HUES6 (cell line): ENCODE results near the gene PRMT1.

Experiments
- H3K27ac ChIP-seq: 2 replicates; pipeline ENCODE4 v1.7.0; 2013; ENCODE audit warnings: low read depth, mild to moderate bottlenecking, low read length, inconsistent platforms
- H3K27me3 ChIP-seq: 2 replicates; pipeline ENCODE4 v1.6.1; 2013; ENCODE audit warnings: low read length; ENCODE audit not compliant: control insufficient read depth, insufficient read depth
- H3K36me3 ChIP-seq: 2 replicates; pipeline ENCODE4 v1.6.1; 2013; ENCODE audit warnings: low read length; ENCODE audit not compliant: control insufficient read depth, insufficient read depth
- H3K4me1 ChIP-seq: 2 replicates; pipeline ENCODE4 v1.6.1; 2013; ENCODE audit warnings: low read length; ENCODE audit not compliant: control insufficient read depth, insufficient read depth
- H3K4me3 ChIP-seq: 2 replicates; pipeline ENCODE4 v1.5.1; 2013; ENCODE audit warnings: low read depth, low read length
- H3K9ac ChIP-seq: one replicate; pipeline ENCODE4 v1.6.1; 2013; ENCODE audit warnings: mild to moderate bottlenecking, low read length
- H3K9me3 ChIP-seq: 2 replicates; pipeline ENCODE4 v1.6.1; 2013; ENCODE audit warnings: low read depth, low read length; ENCODE audit not compliant: control insufficient read depth, insufficient read depth

Gene PRMT1

DNA sequence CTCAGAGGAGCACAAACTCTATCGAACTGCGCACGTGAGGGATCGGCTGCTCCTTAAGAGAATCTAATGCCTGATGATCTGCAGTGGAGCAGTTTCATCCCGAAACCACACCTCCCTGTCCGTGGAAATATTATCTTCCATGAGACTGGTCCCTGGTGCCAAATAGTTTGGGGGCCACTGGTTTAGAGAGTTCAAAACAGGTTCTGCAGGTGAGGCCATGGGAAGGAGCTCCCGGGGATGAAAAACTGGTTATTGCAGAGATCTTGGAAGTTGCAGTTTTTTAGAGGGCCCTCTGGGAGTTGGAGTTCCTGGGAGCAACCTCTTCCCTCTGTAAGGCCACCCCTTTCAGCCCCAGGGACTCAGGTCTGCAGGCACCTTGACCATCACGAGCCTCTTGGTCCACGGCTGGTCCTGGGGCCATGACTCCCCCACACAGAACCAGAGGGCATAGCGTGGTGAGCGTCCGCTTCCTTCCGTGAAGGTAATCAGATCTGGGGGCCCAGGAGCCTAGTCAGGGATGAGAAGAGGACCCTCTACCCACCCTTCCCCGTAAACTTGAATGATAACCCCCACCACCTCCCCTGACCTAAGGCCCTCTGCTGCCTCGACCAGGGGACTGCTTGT lies 16.6 kb upstream of the PRMT1 start:
- H3K9me3 ChIP-seq: peaks cover 8% of the 10 kb centered on the region
- peaks cover 76% of the 10 kb centered on the region for H3K36me3 ChIP-seq
- H3K27ac ChIP-seq: no peak overlapping the region
- H3K4me3 ChIP-seq: no peak overlapping the region
- H3K4me1 ChIP-seq: peaks cover 11% of the 10 kb centered on the region
- H3K9ac ChIP-seq: no peak overlapping the region
- H3K27me3 ChIP-seq: no peaks in the 10 kb centered on the region

DNA sequence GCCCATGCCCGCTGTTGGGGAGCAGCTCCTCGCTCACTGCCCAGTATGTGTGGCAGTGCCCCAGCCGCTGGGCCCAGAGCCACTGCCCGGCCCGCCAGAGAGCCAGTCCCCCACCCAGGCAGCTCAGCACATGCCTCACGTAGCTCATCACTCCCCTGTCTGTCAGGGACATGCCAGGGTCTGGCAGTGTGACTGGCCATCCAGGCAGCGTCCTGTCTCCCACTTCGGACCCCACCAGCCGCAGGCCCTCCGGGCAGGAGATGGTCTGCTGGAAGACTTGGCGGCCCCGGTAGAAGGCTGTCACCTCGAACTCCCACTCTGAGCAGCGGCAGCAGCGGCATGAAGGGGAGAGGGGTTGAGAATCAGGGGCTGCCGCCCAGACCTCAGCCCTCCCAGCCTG lies 15.1 kb upstream of the PRMT1 start:
- Histone ChIP-seq H3K9ac (no peak overlapping the region), H3K4me1 (0 out of 2 replicates have a peak, but pooled peaks cover 2% of the 10 kb centered on the region), H3K9me3 (peaks cover 8% of the 10 kb centered on the region), H3K4me3 (no peak overlapping the region), H3K36me3 (peaks cover 61% of the 10 kb centered on the region), H3K27me3 (no peaks in the 10 kb centered on the region), H3K27ac (no peak overlapping the region)

DNA sequence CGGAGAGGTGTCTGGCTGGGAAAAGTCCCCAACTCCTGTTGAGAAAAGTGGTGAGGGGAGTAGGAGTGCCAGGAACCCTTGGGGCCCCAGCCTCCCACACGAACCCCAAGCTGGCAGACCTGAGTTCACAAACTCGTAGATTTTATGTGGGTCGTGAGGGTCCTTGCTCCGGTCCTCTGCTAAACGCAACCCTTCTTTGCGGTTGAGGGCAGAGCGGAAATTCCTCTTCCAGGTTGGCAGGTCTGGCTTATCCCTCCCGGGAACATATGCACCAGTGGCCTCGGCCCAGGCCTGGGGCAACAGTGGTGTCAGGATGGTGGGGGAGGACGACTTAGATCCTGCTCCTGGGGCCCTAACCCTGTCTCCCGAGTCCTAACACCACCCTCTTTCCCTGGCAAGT lies 13.8 kb upstream of the PRMT1 start:
- Histone ChIP-seq H3K4me3 (no peak overlapping the region), H3K27me3 (no peaks in the 10 kb centered on the region), H3K9ac (no peak overlapping the region), H3K36me3 (peaks cover 58% of the 10 kb centered on the region), H3K27ac (no peak overlapping the region), H3K9me3 (peaks cover 8% of the 10 kb centered on the region), H3K4me1 (0 out of 2 replicates have a peak, but pooled peaks cover 2% of the 10 kb centered on the region)

DNA sequence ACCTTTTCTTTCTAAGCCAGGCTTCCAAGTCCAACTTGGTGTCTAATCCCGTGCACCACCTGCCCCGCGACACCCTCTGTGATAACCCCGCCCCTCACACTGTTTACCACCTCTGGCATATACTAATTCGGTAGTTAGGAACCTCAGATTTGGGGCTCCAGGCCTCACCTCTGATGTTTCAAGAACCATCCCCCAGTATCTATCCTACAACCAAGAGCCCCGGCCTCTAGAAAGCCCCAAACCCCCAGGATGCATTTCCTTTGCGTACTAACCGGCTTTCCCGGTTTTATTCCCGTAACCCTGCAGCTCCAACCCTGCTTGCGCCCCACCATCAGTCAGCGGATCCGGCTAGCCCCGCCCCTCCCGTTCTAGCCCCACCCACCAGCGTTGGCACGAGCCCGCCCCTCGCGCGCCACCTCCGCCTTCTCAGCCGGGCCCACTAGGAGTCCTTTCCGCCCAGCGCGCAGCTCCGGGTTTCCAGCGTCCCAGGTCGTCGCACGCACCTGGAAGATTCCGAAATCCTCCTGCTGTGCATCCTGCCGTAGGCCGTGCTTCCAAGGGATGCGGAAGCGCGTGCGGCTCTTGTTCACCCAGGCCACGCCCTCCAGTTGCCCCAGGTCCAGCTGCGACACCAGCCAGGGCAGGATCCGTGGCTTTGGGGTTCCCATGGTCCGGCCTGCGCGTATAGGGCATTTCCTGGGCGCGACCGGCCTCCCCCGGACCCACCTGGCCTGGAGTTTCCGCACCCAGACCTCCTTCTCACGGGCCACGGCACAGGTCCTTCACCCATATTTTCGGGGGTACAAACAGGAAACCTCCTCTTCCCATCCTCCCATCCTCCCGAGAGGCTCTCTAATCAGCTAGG lies 12.7 kb upstream of the PRMT1 start:
- H3K9me3 ChIP-seq: peaks cover 8% of the 10 kb centered on the region
- peak overlapping the region; percentile 86 for H3K9ac ChIP-seq
- 0 out of 2 replicates have a peak, but pooled peaks cover 2% of the 10 kb centered on the region for H3K4me1 ChIP-seq
- peaks cover 53% of the 10 kb centered on the region for H3K36me3 ChIP-seq
- H3K4me3 ChIP-seq: peak overlapping the region; percentile 98
- 0 out of 2 replicates have a peak overlapping the region, but pooled peaks have one; percentile 11 for H3K27ac ChIP-seq
- no peaks in the 10 kb centered on the region for H3K27me3 ChIP-seq

DNA sequence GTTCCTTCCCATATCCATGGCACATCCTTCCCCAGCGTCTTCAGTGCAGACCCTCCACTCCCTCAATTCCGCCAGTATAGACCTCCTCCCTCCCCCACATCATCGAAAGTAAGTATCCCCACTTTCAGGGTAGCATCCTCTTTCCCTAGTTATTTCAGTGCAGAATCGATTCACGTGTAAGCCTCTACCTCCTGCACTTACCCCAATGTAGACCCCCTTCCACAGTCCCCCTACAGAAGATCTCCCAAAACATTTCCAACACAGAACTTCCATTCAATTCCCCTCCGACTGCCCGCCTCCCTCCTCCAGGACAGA lies 12.1 kb upstream of the PRMT1 start:
- H3K27me3 ChIP-seq: no peaks in the 10 kb centered on the region
- peaks cover 51% of the 10 kb centered on the region for H3K36me3 ChIP-seq
- H3K9me3 ChIP-seq: peaks cover 6% of the 10 kb centered on the region

DNA sequence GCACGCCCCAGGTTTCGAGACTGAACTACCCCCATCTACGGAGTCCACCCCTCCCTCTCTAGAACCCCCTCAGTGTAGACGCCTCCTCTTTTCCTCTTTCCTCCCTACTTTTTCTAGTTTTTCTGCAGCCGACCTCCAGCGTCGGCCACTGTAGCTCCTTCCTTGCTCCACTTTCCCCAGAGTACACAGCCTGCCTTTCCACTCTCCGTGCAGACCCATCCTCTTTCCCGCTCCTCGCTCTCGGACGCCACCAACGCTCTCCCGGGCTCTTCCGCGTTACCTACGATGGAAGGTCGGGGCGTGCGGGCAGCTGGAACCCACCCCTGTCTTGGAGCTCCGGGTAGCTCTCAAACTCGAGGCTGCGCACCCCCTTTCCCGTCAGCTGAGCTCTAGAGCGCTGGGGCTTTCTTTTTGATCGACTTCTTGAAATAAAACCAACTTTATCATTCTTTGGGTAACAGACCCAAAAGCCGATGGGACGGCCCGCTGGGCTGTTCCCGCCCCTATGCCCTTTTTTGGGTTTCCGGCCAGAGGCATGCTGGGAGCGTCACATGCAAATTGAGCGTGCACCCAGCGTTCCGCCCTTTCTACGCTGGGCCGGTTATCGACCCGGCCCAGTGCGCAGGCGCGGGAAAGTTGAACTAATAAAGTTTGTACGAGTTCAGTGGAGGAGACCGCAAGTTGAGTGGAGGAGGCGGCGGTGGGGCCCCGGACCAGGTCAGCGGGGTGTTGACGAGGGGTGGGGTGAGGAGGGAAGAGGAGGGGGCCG lies 11.5 kb upstream of the PRMT1 start, which contains the start of the genes BCL2L12 and IRF3:
Gene BCL2L12 (plus strand): TSS at position 583 of the 769 bp plus-strand sequence. CDS start 760 bp downstream, outside the sequence.
Gene IRF3 (minus strand): TSS at position 507 of the 769 bp plus-strand sequence. CDS start 1,019 bp downstream, outside the sequence.
- Histone ChIP-seq H3K36me3 (peaks cover 51% of the 10 kb centered on the region), H3K9ac (peak within 1 kb of the TSS; percentile 86), H3K27me3 (no peaks in the 10 kb centered on the region), H3K9me3 (peaks cover under 1% of the 10 kb centered on the region; the same call in 1 of the 2 replicates), H3K4me1 (0 out of 2 replicates have a peak, but pooled peaks cover 2% of the 10 kb centered on the region), H3K4me3 (peak within 1 kb of the TSS; percentile 98), H3K27ac (peak within 1 kb of the TSS; percentile 38; the same call in 1 of the 2 replicates)

More for the DNA sequence above, 12.1 kb upstream of the PRMT1 start:
- Histone ChIP-seq H3K27ac (peak overlapping the region; percentile 11; the same call in 1 of the 2 replicates), H3K9ac (peak overlapping the region; percentile 86), H3K4me3 (peak overlapping the region; percentile 98), H3K4me1 (0 out of 2 replicates have a peak, but pooled peaks cover 2% of the 10 kb centered on the region)

DNA sequence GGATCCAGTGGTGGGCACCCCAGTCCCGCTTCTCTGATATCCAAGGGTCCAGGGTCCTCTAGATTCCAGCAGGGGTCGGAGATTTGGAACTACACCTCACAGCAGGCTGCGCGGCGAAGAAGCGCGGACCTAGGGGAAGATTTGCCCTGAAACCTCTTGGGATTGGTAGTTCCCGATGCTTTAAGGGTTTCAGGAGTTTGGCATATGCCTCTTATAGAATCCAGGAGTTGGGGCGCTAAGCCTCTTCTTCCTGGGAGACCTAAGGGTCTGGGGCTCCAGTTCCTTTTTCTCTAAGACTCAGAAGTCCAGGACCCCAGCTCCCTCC lies 11.0 kb upstream of the PRMT1 start:
- H3K36me3 ChIP-seq: peaks cover 47% of the 10 kb centered on the region

DNA sequence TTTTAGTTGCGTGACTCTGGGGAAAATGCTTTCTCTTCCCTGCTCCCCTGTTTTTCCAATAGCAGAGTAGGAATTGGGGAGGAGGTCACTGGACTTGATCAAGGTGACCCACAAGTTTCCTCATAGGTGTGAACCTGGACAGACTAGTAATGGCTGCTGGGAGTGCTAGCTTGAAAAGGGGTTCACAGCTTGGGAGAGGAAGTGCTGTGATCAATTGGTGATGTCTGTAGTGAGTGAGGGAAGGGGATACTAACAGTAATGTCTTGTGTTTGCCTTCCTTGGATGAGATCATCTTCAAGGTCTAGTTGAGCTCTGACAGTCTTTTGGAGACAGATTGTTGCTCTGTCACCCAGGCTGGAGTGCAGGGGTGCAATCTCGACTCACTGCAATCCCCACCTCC lies 9.6 kb upstream of the PRMT1 start:
- no peak overlapping the region for H3K27ac ChIP-seq
- H3K9me3 ChIP-seq: no peaks in the 10 kb centered on the region
- H3K36me3 ChIP-seq: peaks cover 33% of the 10 kb centered on the region
- H3K27me3 ChIP-seq: no peaks in the 10 kb centered on the region
- no peak overlapping the region for H3K4me3 ChIP-seq
- H3K9ac ChIP-seq: no peak overlapping the region
- H3K4me1 ChIP-seq: peaks cover 10% of the 10 kb centered on the region

More for the DNA sequence above, 11.0 kb upstream of the PRMT1 start:
- H3K27ac ChIP-seq: no peak overlapping the region
- peak overlapping the region; percentile 62 for H3K9ac ChIP-seq
- peak overlapping the region; percentile 98 for H3K4me3 ChIP-seq
- no peaks in the 10 kb centered on the region for H3K27me3 ChIP-seq
- H3K4me1 ChIP-seq: 0 out of 2 replicates have a peak, but pooled peaks cover 2% of the 10 kb centered on the region
- H3K9me3 ChIP-seq: no peaks in the 10 kb centered on the region

DNA sequence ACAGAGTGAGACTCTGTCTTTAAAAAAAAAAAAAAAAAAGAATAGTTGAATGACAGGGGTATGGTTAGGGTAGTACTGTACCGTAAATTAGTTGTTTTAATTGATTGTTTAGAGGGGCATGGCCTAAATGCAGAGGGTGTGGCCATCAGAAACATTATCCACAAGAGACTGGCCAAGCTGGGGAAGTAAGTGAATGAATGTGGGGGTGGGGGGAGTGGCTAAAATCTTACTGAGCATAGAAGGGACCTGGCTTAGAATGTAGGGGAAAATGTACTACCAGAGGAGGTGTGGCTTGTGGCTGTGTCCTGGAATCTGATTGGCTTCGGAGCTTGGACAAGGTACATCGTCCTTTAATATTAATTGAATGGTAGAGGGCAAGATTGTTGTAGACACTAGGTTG lies 7.6 kb upstream of the PRMT1 start:
- Histone ChIP-seq H3K9me3 (no peaks in the 10 kb centered on the region), H3K9ac (no peak overlapping the region), H3K4me1 (peaks cover 7% of the 10 kb centered on the region), H3K27ac (no peak overlapping the region), H3K36me3 (peaks cover 34% of the 10 kb centered on the region), H3K27me3 (no peaks in the 10 kb centered on the region), H3K4me3 (no peak overlapping the region)

DNA sequence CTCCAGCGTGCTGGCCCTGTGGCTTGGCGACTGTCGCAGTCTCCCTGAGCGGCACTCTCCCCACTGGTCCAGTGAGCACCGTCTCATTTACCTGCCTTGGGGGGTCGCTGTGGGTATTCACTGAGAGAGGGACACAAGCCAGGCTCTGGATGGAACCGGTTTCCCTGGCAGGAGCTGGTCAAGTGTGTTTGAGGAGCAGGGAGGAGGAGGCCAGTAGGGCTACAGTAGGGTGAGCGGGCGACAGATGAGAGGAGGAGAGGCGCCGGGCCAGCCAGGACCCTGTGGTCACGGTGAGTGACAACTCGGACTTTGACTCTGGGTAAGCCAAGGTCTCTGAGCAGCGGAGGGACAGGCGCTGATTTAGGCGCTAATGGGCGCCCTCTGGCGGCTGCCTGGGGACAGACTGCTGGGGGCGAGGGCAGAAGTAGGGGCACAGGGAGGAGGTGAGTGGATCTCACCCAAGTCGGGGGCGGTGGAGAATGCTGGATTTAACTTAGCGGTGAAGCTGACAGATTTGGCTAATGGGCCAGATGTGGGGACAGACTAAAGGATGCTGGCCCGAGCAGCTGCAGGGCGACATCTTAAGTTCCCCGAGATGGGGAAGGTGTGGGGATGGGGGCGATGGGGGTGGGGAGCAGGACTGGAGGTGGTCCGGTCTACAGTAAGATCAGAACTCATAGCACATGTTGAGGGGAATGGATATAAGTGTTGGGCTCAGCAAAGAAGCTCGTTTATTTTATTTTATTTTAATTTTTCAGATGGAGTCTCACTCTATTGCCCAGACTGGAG lies 4.7 kb upstream of the PRMT1 start:
- Histone ChIP-seq H3K9ac (peak overlapping the region; percentile 57), H3K9me3 (no peaks in the 10 kb centered on the region), H3K4me3 (peak overlapping the region; percentile 45), H3K27ac (no peak overlapping the region), H3K4me1 (peaks cover 10% of the 10 kb centered on the region), H3K27me3 (no peaks in the 10 kb centered on the region), H3K36me3 (peaks cover 31% of the 10 kb centered on the region)
